AG04449 (cell line): ENCODE measurements around the gene DIP2C.

ENCODE experiments used
- CTCF ChIA-PET: fragments of 350-600 bp; formaldehyde crosslinking; extraction: SDS; loops from one replicate; lab custom pipeline; 2021; ENCODE audit warnings: antibody characterized with exemption; lab: Yijun Ruan, JAX
- POLR2A ChIA-PET: fragments of 400-600, 350-600 bp; formaldehyde crosslinking; extraction: SDS; loops from one replicate; lab custom pipeline; 2020; ENCODE audit warnings: antibody characterized with exemption, inconsistent platforms; lab: Yijun Ruan, JAX
- DNase-seq: peaks from one replicate; pipeline ENCODE4 v3.0.0-alpha.2; 2010; ENCODE audit warnings: low read depth, low spot score
- H3K4me3 ChIP-seq: 2 replicates; pipeline ENCODE4 v1.5.1; 2011; ENCODE audit warnings: low read depth, mild to moderate bottlenecking, control low read depth, low read length
- CTCF ChIP-seq: IDR thresholded peaks from one replicate; pipeline ENCODE4 v1.5.1; 2011; ENCODE audit warnings: mild to moderate bottlenecking, moderate library complexity, low read length, control low read depth, inconsistent platforms; ENCODE audit not compliant: insufficient read depth; ENCODE audit errors: missing control alignments

Gene DIP2C

GRCh38 chr10:529468-530230 is 159.8 kb downstream of the DIP2C start:
- ChIA-PET CTCF (interaction anchor here (1.0 to 3.7 kb wide), 4 partner anchors 10 to 259 kb away, joined by 3 to 9 read pairs (median 4); no protein-coding TSS in a partner anchor), POLR2A (no interaction called here)
- no peak for DNase-seq
- no peak for TF ChIP-seq CTCF
- no peak overlapping the region for H3K4me3 ChIP-seq

GRCh38 chr10:528173-529165 is 161.0 kb downstream of the DIP2C start:
- no peak for TF ChIP-seq CTCF
- CTCF ChIA-PET: interaction anchor here (1.0 to 3.7 kb wide), 3 partner anchors 11 to 260 kb away, joined by 3 to 9 read pairs (median 4); no protein-coding TSS in a partner anchor
- DNase-seq: no peak
- POLR2A ChIA-PET: no interaction called here
- no peak overlapping the region for H3K4me3 ChIP-seq

GRCh38 chr10:527416-527815 is 162.1 kb downstream of the DIP2C start:
- ChIA-PET POLR2A (no interaction called here), CTCF (interaction anchor here (1.4 to 3.7 kb wide), 3 partner anchors 15 to 262 kb away, joined by 5 to 9 read pairs (median 6); no protein-coding TSS in a partner anchor)
- H3K4me3 ChIP-seq: no peak overlapping the region
- TF ChIP-seq CTCF: no peak
- no peak for DNase-seq

- no peak for TF ChIP-seq CTCF
- POLR2A ChIA-PET: no interaction called here
- no peak overlapping the region for H3K4me3 ChIP-seq
- DNase-seq: no peak
- CTCF ChIA-PET: interaction anchor here (1.3 to 3.7 kb wide), 4 partner anchors 11 to 262 kb away, joined by 4 to 9 read pairs (median 6); no protein-coding TSS in a partner anchor
Measured at GRCh38 chr10:526651-527312, 162.7 kb downstream of the DIP2C start.

GRCh38 chr10:525565-526315 is 163.7 kb downstream of the DIP2C start:
- ChIA-PET POLR2A (no interaction called here), CTCF (interaction anchor here (1.3 to 1.7 kb wide), 2 partner anchors 12 to 13 kb away, joined by 4 to 7 read pairs; no protein-coding TSS in a partner anchor)
- DNase-seq: no peak
- no peak overlapping the region for H3K4me3 ChIP-seq
- TF ChIP-seq CTCF: no peak
